ENCODE measurements around the gene GRM8.

Gene GRM8

DNA sequence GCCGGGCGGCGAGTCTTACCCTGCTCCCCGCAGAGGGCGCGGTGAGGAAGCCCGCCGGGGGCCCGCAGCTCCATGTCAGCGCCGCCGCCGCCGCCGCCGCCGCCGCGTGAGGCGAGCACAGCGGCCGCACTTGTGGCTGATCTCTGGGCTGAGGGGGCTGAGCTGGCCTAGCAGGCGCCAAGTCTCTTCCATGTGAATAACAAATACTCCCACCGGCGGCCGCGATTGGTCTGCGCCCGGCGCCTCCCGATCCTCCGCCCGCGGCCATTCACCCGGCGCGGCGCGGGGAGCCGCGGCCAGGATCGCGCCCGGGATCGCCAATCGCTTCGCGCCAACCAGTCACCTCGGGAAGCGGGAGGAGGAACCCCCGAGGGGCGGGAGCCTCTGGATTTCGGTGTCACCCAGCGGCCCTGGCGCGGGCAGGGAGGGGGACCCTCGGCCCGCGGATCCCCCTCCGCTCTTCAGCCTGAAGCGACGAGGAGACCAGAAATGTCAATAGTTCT, at the start of gene GRM8:
Gene GRM8, minus strand, starts transcription at position 164 of the 503 bp plus-strand sequence.
- in situ Hi-C loops (cut with MboI; ENCODE audit: low sequenced_read_pairs, unreplicated experiment), result no loop called here
- no peak for TF ChIP-seq CTCF (IDR thresholded peaks at IDR 0.05; ENCODE audit: borderline replicate concordance, control extremely low read depth, extremely low read depth, insufficient read depth, missing control alignments)
- peak; percentile 44 for DNase-seq (ENCODE audit: low spot score)

DNA sequence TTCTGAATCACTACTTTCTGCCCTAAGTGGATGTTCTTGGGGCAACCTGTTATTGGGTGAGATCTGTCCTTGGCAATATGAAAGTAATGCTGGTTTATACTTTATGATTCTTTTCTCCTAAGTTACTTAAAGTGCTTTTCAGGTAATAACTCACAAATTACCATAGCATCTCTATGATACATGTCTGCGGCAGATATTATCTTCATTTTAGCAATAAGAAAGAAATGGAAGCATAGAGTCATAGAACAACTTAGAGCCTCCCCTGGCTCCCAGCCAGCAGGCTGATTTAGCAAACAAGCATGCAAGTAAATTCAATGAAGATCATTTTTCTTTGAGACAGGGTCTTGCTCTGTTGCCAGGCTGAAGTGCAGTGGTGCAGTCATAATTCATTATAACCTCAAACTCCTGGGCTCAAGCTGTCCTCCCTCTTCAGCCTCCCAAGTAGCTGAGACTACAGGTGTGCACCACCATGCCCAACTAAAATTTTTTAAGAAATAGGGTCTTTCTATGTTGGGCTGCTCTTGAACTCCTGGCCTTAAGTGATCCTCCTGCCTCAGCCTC, 38.1 kb upstream of the GRM8 start:
- DNase-seq (ENCODE audit: low spot score), result no peak
- in situ Hi-C loops (cut with MboI; ENCODE audit: low sequenced_read_pairs, unreplicated experiment), result no loop called here
- TF ChIP-seq CTCF (IDR thresholded peaks at IDR 0.05; ENCODE audit: borderline replicate concordance, control extremely low read depth, extremely low read depth, insufficient read depth, missing control alignments), result no peak

- TF ChIP-seq CTCF (IDR thresholded peaks at IDR 0.05; ENCODE audit: borderline replicate concordance, control extremely low read depth, extremely low read depth, insufficient read depth, missing control alignments), result no peak
- DNase-seq (ENCODE audit: low spot score), result no peak
- in situ Hi-C loops (cut with MboI; ENCODE audit: low sequenced_read_pairs, unreplicated experiment), result no loop called here
These were observed 37.4 kb upstream of the GRM8 start for GRCh38 chr7:127290116-127290655.

DNA sequence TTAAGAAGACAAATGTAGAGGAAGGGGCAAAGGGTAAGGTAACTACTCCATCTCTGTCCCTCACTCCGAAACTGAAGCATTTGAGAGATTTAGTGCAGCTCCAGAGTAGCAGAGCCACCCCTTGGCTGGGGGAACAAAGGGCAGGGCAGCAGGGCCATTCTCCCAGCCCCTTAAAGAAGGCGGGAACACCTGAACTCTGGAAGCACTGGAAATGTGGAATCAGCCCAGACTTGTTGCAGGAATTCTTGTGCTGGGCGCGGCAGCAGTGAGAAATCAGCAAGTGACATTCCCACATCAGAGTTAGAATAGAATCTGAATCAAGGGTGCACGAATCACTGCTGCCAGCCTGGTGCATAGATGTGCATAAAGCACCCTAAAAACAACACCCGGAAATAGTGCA, 34.4 kb upstream of the GRM8 start:
- no peak for TF ChIP-seq CTCF (IDR thresholded peaks at IDR 0.05; ENCODE audit: borderline replicate concordance, control extremely low read depth, extremely low read depth, insufficient read depth, missing control alignments)
- in situ Hi-C loops (cut with MboI; ENCODE audit: low sequenced_read_pairs, unreplicated experiment), result no loop called here
- no peak for DNase-seq (ENCODE audit: low spot score)

- in situ Hi-C loops (cut with MboI; ENCODE audit: low sequenced_read_pairs, unreplicated experiment), result no loop called here
- TF ChIP-seq CTCF (IDR thresholded peaks at IDR 0.05; ENCODE audit: borderline replicate concordance, control extremely low read depth, extremely low read depth, insufficient read depth, missing control alignments), result no peak
- DNase-seq (ENCODE audit: low spot score), result no peak
These were observed 17.4 kb upstream of the GRM8 start for GRCh38 chr7:127270093-127270492.

GRCh38 chr7:127266047-127266446, 13.3 kb upstream of the GRM8 start:
- in situ Hi-C loops (cut with MboI; ENCODE audit: low sequenced_read_pairs, unreplicated experiment), result no loop called here
- no peak for DNase-seq (ENCODE audit: low spot score)
- TF ChIP-seq CTCF (IDR thresholded peaks at IDR 0.05; ENCODE audit: borderline replicate concordance, control extremely low read depth, extremely low read depth, insufficient read depth, missing control alignments), result no peak

All from GM13976 (cell line).